ENCODE data around the gene YBX3.
A peak's percentile ranks its signal among the peaks of the same experiment; 100 is the strongest.

YBX3 gene

DNA sequence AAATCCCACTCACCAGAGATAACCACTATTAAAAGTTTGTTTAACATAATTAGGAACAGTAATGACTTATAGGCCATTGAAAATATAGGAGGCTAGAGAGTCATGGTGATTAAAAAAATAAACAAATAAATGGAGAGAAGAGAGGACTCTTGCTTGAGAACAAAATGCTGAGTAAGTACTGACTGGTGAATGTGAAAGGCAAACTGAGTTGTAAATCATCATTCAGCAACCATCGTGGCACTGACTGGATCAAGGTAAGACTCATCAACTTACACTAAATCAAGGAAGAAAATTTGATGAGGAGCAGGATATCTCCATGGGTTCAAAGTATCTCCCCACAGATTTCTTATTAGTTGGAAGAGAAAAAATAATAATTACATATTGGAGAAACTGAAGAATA lies 14.1 kb upstream of the YBX3 start:
- Histone ChIP-seq H3K9me3 (ENCODE audit: insufficient read depth, low read depth, low read length) (no peaks in the 10 kb centered on the region), H3K27ac (ENCODE audit: low read depth, low read length) (no peak overlapping the region), H3K4ac (ENCODE audit: low read depth, low read length) (no peak overlapping the region), H2AFZ (ENCODE audit: insufficient read depth, low read length, poor library complexity) (no peak overlapping the region), H4K91ac (ENCODE audit: low read depth, low read length) (no peak overlapping the region), H4K12ac (ENCODE audit: low read depth, low read length) (no peak overlapping the region), H3K14ac (ENCODE audit: low read length) (no peak overlapping the region), H2AK5ac (ENCODE audit: low read length) (no peak overlapping the region), H3K4me3 (ENCODE audit: low read depth, low read length) (no peak overlapping the region), H2BK120ac (ENCODE audit: insufficient read depth, low read length, poor library complexity) (no peak overlapping the region), H3K79me2 (ENCODE audit: control insufficient read depth, insufficient read depth, low read length, poor library complexity) (no peaks in the 10 kb centered on the region), H3K36me3 (ENCODE audit: control insufficient read depth in 1 of 2, insufficient read depth in 2 of 2, low read length in 2 of 2) (no peaks in the 10 kb centered on the region), H3K4me2 (ENCODE audit: low read length) (no peak overlapping the region), H2BK5ac (ENCODE audit: low read depth, low read length, poor library complexity) (no peak overlapping the region), H3K18ac (ENCODE audit: low read length) (no peak overlapping the region), H3K4me1 (ENCODE audit: control insufficient read depth in 1 of 2, insufficient read depth in 2 of 2, low read length in 2 of 2) (peaks cover 0 to 3% of the 10 kb centered on the region in 2 experiments), H3K23ac (ENCODE audit: low read length) (no peak overlapping the region), H2BK12ac (ENCODE audit: low read length) (no peak overlapping the region), H4K8ac (ENCODE audit: low read depth, low read length) (no peak overlapping the region), H3K79me1 (ENCODE audit: low read length) (no peaks in the 10 kb centered on the region), H3K27me3 (ENCODE audit: insufficient read depth, low read length) (no peaks in the 10 kb centered on the region), H3K9ac (ENCODE audit: low read length) (no peak overlapping the region)
- no CpG with 5 or more reads among the region's 1 CpG for WGBS (ENCODE audit: extremely low coverage, insufficient coverage, insufficient read length)
- DNase-seq: no peak

DNA sequence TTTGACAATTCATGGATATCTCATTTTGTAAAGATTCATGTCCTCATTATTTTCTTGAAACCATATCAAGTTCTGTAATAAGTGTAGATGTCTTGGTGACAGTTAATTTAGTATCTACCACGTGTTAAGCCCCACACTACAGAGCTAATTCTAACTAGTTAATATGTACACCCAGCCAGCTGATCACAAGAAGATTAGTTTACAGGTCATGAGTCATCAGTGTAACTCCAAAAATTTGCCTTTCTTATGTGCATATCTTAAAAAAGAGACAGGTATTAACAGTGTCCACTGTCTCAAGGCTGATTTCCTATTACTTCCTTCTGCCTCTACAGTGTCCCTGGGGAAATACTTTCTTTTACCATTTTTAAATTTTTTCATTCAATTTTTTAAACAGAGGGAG lies 13.3 kb upstream of the YBX3 start:
- Histone ChIP-seq H2BK12ac (ENCODE audit: low read length) (no peak overlapping the region), H3K9me3 (ENCODE audit: insufficient read depth, low read depth, low read length) (no peaks in the 10 kb centered on the region), H2BK120ac (ENCODE audit: insufficient read depth, low read length, poor library complexity) (no peak overlapping the region), H4K8ac (ENCODE audit: low read depth, low read length) (no peak overlapping the region), H2BK5ac (ENCODE audit: low read depth, low read length, poor library complexity) (no peak overlapping the region), H3K4me1 (ENCODE audit: control insufficient read depth in 1 of 2, insufficient read depth in 2 of 2, low read length in 2 of 2) (peaks cover 0 to 3% of the 10 kb centered on the region in 2 experiments), H3K27ac (ENCODE audit: low read depth, low read length) (no peak overlapping the region), H3K23ac (ENCODE audit: low read length) (no peak overlapping the region), H3K9ac (ENCODE audit: low read length) (no peak overlapping the region), H3K27me3 (ENCODE audit: insufficient read depth, low read length) (no peaks in the 10 kb centered on the region), H2AK5ac (ENCODE audit: low read length) (no peak overlapping the region), H3K18ac (ENCODE audit: low read length) (no peak overlapping the region), H4K12ac (ENCODE audit: low read depth, low read length) (no peak overlapping the region), H4K91ac (ENCODE audit: low read depth, low read length) (no peak overlapping the region), H3K79me1 (ENCODE audit: low read length) (no peaks in the 10 kb centered on the region), H2AFZ (ENCODE audit: insufficient read depth, low read length, poor library complexity) (no peak overlapping the region), H3K14ac (ENCODE audit: low read length) (no peak overlapping the region), H3K4me2 (ENCODE audit: low read length) (no peak overlapping the region), H3K36me3 (ENCODE audit: control insufficient read depth in 1 of 2, insufficient read depth in 2 of 2, low read length in 2 of 2) (no peaks in the 10 kb centered on the region), H3K4me3 (ENCODE audit: low read depth, low read length) (no peak overlapping the region), H3K79me2 (ENCODE audit: control insufficient read depth, insufficient read depth, low read length, poor library complexity) (no peaks in the 10 kb centered on the region), H3K4ac (ENCODE audit: low read depth, low read length) (no peak overlapping the region)
- DNase-seq: peak in 1 of 2 donors; percentile 42
- WGBS (ENCODE audit: extremely low coverage, insufficient coverage, insufficient read length): no CpG with 5 or more reads among the region's 1 CpG

DNA sequence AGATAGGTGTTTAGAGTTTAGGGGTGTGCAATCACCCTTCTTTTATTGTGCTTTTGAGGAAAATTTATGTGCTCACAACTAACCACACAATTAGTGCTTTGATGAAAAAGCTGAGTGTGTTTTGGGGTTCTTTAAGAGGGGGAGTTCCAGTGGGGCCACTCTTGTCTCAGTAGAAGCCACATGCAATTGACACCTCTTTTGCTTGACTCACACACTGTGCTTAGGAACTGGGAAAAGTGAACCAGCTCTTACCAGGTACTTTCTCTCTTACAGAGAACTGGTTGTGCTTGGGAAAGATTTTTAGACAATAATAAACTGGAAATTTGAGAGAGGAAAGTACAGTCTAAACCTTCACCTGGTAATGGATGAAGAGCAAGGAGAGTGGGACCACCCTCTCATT lies 12.3 kb upstream of the YBX3 start:
- peaks cover 0 to 3% of the 10 kb centered on the region in 2 experiments for H3K4me1 ChIP-seq (ENCODE audit: control insufficient read depth in 1 of 2, insufficient read depth in 2 of 2, low read length in 2 of 2)
- no peak overlapping the region for H2AK5ac ChIP-seq (ENCODE audit: low read length)
- no peak overlapping the region for H4K8ac ChIP-seq (ENCODE audit: low read depth, low read length)
- no peak overlapping the region for H2BK5ac ChIP-seq (ENCODE audit: low read depth, low read length, poor library complexity)
- H3K36me3 ChIP-seq (ENCODE audit: control insufficient read depth in 1 of 2, insufficient read depth in 2 of 2, low read length in 2 of 2): no peaks in the 10 kb centered on the region
- H3K14ac ChIP-seq (ENCODE audit: low read length): no peak overlapping the region
- no peaks in the 10 kb centered on the region for H3K79me1 ChIP-seq (ENCODE audit: low read length)
- no peak overlapping the region for H2BK120ac ChIP-seq (ENCODE audit: insufficient read depth, low read length, poor library complexity)
- H3K9me3 ChIP-seq (ENCODE audit: insufficient read depth, low read depth, low read length): no peaks in the 10 kb centered on the region
- DNase-seq: no peak
- no peak overlapping the region for H3K4me2 ChIP-seq (ENCODE audit: low read length)
- no peak overlapping the region for H3K4ac ChIP-seq (ENCODE audit: low read depth, low read length)
- no peak overlapping the region for H4K91ac ChIP-seq (ENCODE audit: low read depth, low read length)
- no peaks in the 10 kb centered on the region for H3K27me3 ChIP-seq (ENCODE audit: insufficient read depth, low read length)
- no peak overlapping the region for H3K23ac ChIP-seq (ENCODE audit: low read length)
- H3K79me2 ChIP-seq (ENCODE audit: control insufficient read depth, insufficient read depth, low read length, poor library complexity): no peaks in the 10 kb centered on the region
- H3K9ac ChIP-seq (ENCODE audit: low read length): no peak overlapping the region
- no peak overlapping the region for H3K27ac ChIP-seq (ENCODE audit: low read depth, low read length)
- H3K4me3 ChIP-seq (ENCODE audit: low read depth, low read length): no peak overlapping the region
- H2BK12ac ChIP-seq (ENCODE audit: low read length): no peak overlapping the region
- no peak overlapping the region for H4K12ac ChIP-seq (ENCODE audit: low read depth, low read length)
- no peak overlapping the region for H2AFZ ChIP-seq (ENCODE audit: insufficient read depth, low read length, poor library complexity)
- no peak overlapping the region for H3K18ac ChIP-seq (ENCODE audit: low read length)

DNA sequence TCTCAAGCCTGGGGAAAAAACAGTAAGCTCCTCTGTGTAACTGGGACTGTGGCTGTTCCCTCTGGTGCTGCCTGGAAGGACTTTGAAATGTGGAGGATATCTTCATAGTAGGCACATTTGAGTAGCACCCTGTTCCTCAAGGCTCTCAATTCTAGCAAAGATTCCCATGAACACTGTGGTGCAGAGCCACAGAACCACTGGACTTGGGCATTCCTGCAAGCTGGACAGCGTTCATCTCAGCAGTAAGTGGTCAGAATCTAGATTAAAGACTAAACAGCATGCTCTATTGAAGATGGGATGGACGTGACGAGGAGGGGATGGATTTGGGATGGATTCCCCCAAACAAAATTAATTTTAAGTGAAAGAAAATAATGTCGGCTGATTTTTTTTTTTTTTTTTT lies 9.4 kb upstream of the YBX3 start:
- no peaks in the 10 kb centered on the region for H3K9me3 ChIP-seq (ENCODE audit: insufficient read depth, low read depth, low read length)
- no peak overlapping the region for H4K8ac ChIP-seq (ENCODE audit: low read depth, low read length)
- H4K91ac ChIP-seq (ENCODE audit: low read depth, low read length): no peak overlapping the region
- H3K27me3 ChIP-seq (ENCODE audit: insufficient read depth, low read length): no peaks in the 10 kb centered on the region
- H2AFZ ChIP-seq (ENCODE audit: insufficient read depth, low read length, poor library complexity): no peak overlapping the region
- H3K36me3 ChIP-seq (ENCODE audit: control insufficient read depth in 1 of 2, insufficient read depth in 2 of 2, low read length in 2 of 2): no peaks in the 10 kb centered on the region
- H3K79me1 ChIP-seq (ENCODE audit: low read length): no peaks in the 10 kb centered on the region
- H3K27ac ChIP-seq (ENCODE audit: low read depth, low read length): no peak overlapping the region
- H3K23ac ChIP-seq (ENCODE audit: low read length): no peak overlapping the region
- H3K9ac ChIP-seq (ENCODE audit: low read length): no peak overlapping the region
- H2BK12ac ChIP-seq (ENCODE audit: low read length): no peak overlapping the region
- H2BK120ac ChIP-seq (ENCODE audit: insufficient read depth, low read length, poor library complexity): no peak overlapping the region
- no peaks in the 10 kb centered on the region for H3K79me2 ChIP-seq (ENCODE audit: control insufficient read depth, insufficient read depth, low read length, poor library complexity)
- WGBS (ENCODE audit: extremely low coverage, insufficient coverage, insufficient read length): no CpG with 5 or more reads among the region's 4 CpGs
- no peaks in the 10 kb centered on the region for H3K4me1 ChIP-seq (ENCODE audit: control insufficient read depth in 1 of 2, insufficient read depth in 2 of 2, low read length in 2 of 2)
- no peak overlapping the region for H4K12ac ChIP-seq (ENCODE audit: low read depth, low read length)
- no peak for DNase-seq
- no peak overlapping the region for H3K18ac ChIP-seq (ENCODE audit: low read length)
- H3K4ac ChIP-seq (ENCODE audit: low read depth, low read length): no peak overlapping the region
- no peak overlapping the region for H3K4me2 ChIP-seq (ENCODE audit: low read length)
- no peak overlapping the region for H2AK5ac ChIP-seq (ENCODE audit: low read length)
- no peak overlapping the region for H3K14ac ChIP-seq (ENCODE audit: low read length)
- H2BK5ac ChIP-seq (ENCODE audit: low read depth, low read length, poor library complexity): peak overlapping the region; percentile 10
- no peak overlapping the region for H3K4me3 ChIP-seq (ENCODE audit: low read depth, low read length)
